GM21723 (cell line): ENCODE measurements around the gene LY86.

ENCODE experiments used
- ATAC-seq: cut with Tn5 transposase; IDR thresholded peaks from one replicate; pipeline ENCODE4 v1.9.1; 2021; ENCODE audit warnings: mild to moderate bottlenecking, moderate library complexity; ENCODE audit not compliant: unreplicated experiment

The LY86 gene

GRCh38 chr6:6679633-6680032, 91.1 kb downstream of the LY86 start:
- ATAC-seq: no peak

- ATAC-seq: no peak
Measured at GRCh38 chr6:6680526-6680925, 92.0 kb downstream of the LY86 start.

DNA sequence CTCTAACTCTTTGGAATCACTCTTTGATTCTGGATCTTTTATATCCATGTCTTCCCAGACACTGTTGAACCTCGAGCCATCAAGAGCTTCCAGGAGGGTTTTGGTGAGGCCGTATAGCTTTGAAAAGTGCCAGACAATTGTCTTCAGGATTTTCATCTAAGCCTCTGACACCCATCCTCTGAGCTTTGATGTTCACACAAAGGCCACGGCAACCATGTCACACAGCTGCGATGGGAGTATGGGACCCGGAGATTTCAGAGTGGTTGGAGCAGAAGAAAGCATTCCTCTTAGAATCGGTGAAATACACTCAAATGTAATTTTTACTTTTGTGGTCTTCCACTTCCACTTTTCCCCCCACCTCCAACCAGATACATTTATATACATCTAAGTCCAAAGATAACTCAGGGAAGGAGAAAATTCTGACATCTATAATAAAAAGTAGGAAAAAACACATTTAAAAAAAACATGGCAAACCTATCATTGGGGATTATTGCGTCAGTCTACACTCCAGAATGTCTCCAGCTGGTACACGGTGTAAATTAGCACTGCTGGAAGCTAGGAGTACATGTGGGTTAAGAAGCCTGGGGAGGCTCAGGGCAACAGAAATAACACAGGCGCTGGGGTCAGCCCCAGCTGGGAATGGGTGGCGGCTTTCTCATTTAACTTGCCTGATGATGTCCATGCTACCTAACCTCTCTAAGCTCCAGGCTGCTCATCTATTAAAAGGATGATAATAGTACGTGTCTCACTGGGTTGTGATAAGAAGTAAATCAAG, 92.7 kb downstream of the LY86 start:
- ATAC-seq: no peak

DNA sequence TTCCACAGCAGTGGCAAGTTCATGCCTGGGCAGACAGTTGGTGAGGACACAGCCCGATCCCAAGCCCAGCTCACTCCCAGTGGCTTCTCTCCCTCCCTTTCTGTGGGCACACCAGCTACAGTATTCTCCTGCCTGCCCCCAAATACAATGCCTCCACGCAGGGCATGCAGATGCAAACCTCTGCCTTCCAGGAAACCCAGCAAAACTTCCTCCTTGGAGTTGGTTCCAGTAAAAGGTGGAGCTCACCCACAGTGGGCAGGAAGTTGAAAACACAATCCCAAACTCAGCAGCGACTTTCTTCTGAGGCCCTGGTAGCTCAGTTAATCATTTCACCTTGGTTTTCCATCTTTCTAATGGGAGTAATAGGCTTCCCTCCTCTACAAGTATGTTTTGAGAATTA, 93.7 kb downstream of the LY86 start:
- ATAC-seq: no peak

GRCh38 chr6:6683969-6684833, 95.7 kb downstream of the LY86 start:
- ATAC-seq: peak; percentile 75

GRCh38 chr6:6685249-6686040, 96.9 kb downstream of the LY86 start:
- ATAC-seq: no peak

GRCh38 chr6:6686176-6686575, 97.7 kb downstream of the LY86 start:
- no peak for ATAC-seq

- ATAC-seq: peak; percentile 40
Measured at GRCh38 chr6:6686748-6687601, 98.5 kb downstream of the LY86 start.

DNA sequence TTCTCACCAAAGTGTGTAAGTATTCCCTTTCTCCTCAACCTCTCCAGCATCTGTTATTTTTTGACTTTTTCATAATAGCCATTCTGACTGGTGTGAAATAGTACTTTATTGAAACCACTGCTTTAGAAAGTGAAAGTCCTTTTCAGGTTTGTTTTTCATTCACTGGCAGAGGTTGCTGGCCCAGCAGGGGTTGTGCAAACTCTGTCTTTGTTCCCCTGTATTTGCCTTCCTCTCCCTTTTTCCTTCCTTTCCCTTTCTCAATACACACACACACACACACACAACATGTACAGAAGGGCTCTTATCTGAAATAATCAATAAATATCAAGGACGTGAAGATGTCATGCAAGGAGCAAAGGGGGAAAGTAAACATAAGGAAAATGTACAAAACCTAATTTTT, 99.8 kb downstream of the LY86 start:
- ATAC-seq: no peak

- ATAC-seq: no peak
Measured at GRCh38 chr6:6688951-6689350, 100.4 kb downstream of the LY86 start.

DNA sequence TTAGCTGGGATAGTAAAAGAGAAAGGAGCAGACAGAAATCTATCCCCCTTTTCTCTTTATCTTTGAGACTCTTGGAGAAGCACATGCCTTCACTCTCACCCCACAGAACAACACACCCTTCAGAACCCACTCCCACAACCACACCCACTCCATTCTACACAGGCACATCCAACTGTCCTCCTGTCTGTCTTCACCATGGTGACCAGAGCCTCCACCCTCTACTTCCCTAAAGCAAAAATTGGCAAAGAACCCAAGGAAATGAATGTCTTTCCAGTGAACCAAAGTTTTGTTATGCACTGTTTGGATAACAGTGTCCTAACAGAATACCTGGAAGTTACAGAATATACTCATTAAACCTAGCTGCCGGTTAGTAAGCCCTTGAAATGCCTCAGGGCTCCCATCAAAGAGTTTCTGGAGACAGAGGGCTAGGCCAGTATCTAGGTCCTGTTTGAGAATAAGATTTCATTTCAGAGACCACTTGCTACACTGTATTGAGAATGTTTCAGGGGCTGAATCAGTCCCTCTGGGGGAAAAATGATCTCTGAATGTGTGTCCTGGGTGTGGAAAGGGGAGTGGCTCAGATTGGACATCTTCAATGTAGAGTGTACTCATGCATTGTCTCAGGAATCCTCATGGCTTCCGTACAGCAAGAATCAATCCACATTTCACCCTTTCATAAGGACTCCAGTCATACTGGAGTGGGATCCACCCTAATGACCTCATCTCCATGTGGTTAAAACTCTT, 101.1 kb downstream of the LY86 start:
- ATAC-seq: no peak

DNA sequence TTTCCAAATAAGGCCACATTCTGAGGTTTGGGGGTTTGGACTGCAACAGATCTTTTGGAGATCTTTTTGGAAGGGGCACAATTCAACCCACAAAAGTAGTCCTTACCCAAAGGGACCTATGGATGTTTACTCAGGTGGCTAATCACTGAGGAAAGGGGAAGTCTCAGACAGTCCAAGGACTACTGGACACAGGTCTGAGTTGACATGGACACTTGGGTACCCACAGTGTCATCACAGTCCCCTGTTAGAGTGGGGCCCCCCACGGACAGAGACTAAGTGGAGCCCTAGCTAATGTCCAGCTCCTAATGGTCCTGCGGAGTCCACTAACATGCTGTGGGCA, 101.6 kb downstream of the LY86 start:
- ATAC-seq: no peak

DNA sequence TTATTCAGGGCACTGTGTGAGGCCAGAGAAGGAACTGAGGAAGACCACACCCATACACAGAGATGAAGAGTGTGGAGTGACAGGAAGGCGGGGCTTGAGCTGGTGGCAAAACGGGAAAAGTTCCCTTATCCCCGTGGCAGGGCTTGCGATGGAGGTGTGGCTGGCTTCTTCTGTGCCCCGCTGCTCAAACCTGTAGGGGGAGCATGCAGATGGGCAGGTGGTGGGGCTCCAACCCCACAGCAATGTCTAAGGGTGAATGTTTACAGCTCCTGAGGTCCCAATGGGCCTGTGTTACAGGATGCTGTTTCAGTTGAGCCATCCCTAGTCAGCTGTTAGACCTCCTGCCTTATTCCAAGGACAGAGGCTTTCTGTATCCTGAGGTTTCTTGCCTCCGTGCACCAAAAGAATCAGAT, 105.9 kb downstream of the LY86 start:
- no peak for ATAC-seq

DNA sequence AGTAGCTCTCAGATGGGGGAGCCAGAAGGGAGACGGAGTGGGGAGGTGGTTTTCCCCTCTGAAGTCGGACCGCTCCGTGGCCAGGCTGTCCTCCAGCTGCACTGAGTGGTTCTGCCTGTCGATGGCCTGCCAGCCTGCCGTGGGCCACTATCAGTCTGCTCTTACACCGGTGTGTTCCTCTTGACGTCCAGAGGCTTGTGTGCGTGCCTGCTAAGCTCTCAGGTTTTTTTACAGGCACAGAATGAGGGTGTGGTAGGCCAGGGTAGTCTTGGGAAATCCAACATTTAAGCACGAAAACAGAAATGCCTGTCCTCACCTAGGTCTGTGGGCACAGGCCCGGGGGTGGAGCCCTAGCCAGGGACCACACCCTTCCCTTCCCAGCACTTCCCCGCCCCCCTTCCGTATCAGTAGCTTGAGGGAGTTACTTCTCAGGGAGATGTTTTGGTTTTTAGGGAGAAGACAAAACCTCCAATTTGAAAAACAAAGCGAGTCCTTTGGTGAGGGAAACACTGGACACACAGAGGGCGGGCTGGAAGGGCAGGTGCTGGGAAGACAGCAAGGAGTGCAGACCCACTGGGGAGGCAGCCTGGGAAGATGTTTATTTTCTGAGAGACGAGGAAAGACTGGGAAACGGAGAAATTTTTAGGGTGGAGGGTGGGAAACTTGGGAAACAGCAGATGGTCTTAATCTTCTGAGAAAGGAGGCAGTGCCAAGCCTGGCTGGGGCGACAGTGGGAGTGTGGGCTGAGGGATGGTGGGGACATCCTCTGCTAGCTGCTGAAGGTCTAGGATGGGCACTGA, 106.5 kb downstream of the LY86 start:
- ATAC-seq: no peak

DNA sequence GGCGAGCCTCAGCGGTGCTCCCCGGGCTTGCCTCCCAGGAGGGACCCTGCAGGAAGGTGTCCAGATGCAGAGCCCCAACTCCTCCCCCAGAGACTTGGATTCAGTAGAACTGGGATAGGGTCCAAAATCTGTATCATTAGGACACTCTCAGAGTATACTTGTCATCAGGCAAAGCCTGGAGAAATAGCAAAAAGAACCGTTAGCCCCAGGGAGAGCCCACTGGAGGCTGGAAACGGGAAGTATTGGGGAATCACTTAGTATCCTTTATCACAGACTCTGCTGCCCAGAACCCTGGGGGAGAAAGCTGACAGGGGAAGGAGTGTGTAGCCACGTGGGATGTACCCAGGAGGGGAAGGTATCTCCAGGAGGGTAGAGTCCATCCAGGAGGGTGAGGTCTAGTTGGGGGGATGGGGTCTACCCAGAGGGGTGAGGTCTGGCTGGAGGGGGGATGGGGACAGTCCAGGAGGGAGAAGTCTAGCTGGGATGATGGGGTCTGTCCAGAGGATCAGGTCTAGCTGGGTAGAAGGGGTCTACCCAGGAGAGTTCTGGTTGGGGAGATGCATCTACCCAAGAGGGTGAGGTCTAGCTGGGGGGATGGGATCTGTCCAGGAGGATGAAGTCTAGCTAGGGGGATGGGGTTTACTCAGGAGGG, 107.2 kb downstream of the LY86 start:
- no peak for ATAC-seq

DNA sequence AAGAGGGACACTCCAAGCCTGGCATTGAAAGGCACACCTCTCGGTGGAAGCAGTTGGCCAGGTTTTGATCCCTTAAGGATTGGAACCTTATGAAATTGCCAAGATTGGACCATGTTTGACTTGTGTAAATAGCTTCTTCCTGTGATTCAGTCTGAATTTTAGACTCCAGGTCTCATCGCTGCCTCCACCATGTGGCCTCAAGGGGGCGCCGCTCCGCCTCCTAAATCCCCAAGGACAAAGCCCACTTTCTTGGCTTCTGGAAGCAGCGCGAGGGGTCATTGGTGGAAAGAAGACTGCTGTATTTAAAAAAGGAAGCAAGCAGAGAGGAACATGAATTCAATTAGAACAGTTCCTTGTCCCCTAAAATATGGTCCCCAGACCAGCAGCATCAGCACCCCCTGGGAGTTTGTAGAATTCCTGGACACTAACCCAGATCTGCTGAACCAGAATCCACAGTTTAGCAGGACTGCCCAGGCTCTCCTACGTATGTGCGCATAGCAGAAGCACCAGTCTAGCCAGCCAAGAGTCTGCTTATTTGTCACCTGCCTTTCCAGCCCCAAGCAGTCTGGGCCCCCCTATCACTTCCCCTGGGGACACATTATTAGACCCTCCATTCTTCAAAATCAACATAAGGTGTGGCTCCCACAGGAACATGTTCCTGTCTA, 108.5 kb downstream of the LY86 start:
- ATAC-seq: no peak

DNA sequence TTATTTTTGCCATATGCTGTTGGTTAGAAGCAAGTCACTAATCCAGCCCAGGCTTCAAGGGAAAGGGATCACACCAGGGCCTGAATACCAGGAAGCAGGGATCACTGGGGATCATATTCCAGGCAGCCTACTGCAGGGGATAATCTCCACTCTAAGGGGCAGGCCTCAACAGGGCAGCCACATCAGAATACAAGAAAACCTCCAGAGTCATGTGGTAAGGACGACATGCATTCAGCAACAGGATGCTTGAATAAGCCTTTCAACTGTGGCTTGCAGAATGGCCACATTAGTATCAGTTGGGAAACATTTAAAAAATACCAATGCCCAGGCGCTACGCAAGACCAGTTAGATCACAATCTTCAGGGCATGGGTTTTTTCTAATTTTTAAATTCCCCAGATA, 109.1 kb downstream of the LY86 start:
- no peak for ATAC-seq

- ATAC-seq: no peak
Measured at GRCh38 chr6:6699741-6700367, 111.3 kb downstream of the LY86 start.
